ENCODE measurements around the gene C1orf56.

DNA sequence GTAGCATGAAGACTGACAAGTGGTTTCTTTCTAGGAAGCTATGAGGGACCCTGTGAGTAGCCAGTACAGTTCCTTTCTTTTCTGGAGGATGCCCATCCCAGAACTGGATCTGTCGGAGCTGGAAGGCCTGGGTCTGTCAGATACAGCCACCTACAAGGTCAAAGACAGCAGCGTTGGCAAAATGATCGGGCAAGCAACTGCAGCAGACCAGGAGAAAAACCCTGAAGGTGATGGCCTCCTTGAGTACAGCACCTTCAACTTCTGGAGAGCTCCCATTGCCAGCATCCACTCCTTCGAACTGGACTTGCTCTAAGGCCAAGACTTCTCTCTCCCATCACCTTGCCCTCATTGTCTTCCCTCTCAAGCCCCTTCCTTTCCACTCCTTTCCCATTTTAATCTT lies 19.6 kb downstream of the C1orf56 start:
- TF ChIP-seq, protein P1, sequence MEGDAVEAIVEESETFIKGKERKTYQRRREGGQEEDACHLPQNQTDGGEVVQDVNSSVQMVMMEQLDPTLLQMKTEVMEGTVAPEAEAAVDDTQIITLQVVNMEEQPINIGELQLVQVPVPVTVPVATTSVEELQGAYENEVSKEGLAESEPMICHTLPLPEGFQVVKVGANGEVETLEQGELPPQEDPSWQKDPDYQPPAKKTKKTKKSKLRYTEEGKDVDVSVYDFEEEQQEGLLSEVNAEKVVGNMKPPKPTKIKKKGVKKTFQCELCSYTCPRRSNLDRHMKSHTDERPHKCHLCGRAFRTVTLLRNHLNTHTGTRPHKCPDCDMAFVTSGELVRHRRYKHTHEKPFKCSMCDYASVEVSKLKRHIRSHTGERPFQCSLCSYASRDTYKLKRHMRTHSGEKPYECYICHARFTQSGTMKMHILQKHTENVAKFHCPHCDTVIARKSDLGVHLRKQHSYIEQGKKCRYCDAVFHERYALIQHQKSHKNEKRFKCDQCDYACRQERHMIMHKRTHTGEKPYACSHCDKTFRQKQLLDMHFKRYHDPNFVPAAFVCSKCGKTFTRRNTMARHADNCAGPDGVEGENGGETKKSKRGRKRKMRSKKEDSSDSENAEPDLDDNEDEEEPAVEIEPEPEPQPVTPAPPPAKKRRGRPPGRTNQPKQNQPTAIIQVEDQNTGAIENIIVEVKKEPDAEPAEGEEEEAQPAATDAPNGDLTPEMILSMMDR (IDR thresholded peaks at IDR 0.05; ENCODE audit: poor library complexity, severe bottlenecking): no peak
- no peak for TF ChIP-seq EZH2 (IDR thresholded peaks at IDR 0.05; ENCODE audit: borderline replicate concordance, insufficient read depth, low read length, poor library complexity, severe bottlenecking)
- no peak for TF ChIP-seq POLR2AphosphoS5 (IDR thresholded peaks at IDR 0.05)
- TF ChIP-seq EP300 (conservative IDR thresholded peaks at IDR 0.05; ENCODE audit: poor library complexity, severe bottlenecking): no peak
- TF ChIP-seq, protein P2, sequence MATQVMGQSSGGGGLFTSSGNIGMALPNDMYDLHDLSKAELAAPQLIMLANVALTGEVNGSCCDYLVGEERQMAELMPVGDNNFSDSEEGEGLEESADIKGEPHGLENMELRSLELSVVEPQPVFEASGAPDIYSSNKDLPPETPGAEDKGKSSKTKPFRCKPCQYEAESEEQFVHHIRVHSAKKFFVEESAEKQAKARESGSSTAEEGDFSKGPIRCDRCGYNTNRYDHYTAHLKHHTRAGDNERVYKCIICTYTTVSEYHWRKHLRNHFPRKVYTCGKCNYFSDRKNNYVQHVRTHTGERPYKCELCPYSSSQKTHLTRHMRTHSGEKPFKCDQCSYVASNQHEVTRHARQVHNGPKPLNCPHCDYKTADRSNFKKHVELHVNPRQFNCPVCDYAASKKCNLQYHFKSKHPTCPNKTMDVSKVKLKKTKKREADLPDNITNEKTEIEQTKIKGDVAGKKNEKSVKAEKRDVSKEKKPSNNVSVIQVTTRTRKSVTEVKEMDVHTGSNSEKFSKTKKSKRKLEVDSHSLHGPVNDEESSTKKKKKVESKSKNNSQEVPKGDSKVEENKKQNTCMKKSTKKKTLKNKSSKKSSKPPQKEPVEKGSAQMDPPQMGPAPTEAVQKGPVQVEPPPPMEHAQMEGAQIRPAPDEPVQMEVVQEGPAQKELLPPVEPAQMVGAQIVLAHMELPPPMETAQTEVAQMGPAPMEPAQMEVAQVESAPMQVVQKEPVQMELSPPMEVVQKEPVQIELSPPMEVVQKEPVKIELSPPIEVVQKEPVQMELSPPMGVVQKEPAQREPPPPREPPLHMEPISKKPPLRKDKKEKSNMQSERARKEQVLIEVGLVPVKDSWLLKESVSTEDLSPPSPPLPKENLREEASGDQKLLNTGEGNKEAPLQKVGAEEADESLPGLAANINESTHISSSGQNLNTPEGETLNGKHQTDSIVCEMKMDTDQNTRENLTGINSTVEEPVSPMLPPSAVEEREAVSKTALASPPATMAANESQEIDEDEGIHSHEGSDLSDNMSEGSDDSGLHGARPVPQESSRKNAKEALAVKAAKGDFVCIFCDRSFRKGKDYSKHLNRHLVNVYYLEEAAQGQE (IDR thresholded peaks at IDR 0.05; ENCODE audit: borderline replicate concordance): no peak
- TF ChIP-seq SMC3 (conservative IDR thresholded peaks at IDR 0.05; ENCODE audit: poor library complexity): no peak
